Activated naive CD4-positive, alpha-beta T cell treated with anti-CD3 and anti-CD28 coated beads, Interleukin-2, amount 10 ng/mL, durations not matched to agents 7 days and 5 days (primary cell): ENCODE data around the gene DOP1A.
"Not testable (repeated sequence)": the region's sequence is repeated elsewhere in the genome, so short reads cannot be mapped to it uniquely, and the experiment has no call there.

Experiments
- CTCF ChIA-PET: fragments of 350-600 bp; sonication (Branson Sonifier 250); formaldehyde crosslinking; loops from one replicate; lab custom pipeline; 2021; ENCODE audit warnings: antibody characterized with exemption; lab: Charles Lee
- DNase-seq: peaks from one replicate; pipeline ENCODE4 v3.0.0-alpha.2; 2020
- H3K27ac Mint-ChIP-seq: one replicate; pipeline ENCODE4 v1.8.0; 2021; ENCODE audit warnings: mild to moderate bottlenecking, moderate library complexity, mixed read lengths
- H3K27me3 Mint-ChIP-seq: one replicate; pipeline ENCODE4 v1.8.0; 2021; ENCODE audit warnings: mild to moderate bottlenecking, mixed read lengths
- H3K36me3 Mint-ChIP-seq: one replicate; pipeline ENCODE4 v1.8.0; 2021; ENCODE audit warnings: mixed read lengths
- H3K4me1 Mint-ChIP-seq: one replicate; pipeline ENCODE4 v1.8.0; 2021; ENCODE audit warnings: mixed read lengths
- H3K4me3 Mint-ChIP-seq: one replicate; pipeline ENCODE4 v1.8.0; 2021; ENCODE audit warnings: mild to moderate bottlenecking, moderate library complexity, mixed read lengths
- H3K9me3 Mint-ChIP-seq: one replicate; pipeline ENCODE4 v1.8.0; 2021; ENCODE audit warnings: mixed read lengths

DOP1A gene

DNA sequence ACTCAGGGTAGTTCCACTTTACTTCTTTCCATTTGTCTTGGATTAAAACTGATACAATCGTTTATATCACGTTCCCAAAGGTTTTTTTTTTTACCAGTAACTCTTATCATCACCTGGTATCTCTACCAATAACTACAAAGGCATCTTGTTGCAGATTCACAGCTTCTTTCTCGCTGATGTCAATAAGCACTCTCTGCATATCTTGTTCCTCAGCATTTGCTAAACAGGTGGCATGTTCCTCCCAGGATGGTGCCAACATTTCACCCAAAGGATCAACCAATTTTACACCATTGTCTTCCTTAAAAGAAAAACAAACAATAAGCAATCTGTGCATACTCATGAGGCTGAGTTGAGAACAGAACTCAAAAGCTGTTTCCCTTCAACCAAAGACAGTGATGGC, 121.0 kb downstream of the DOP1A start:
- Mint-ChIP-seq H3K27me3 (peaks cover 4% of the 10 kb centered on the region), H3K4me1 (peaks cover 23% of the 10 kb centered on the region), H3K4me3 (no peak overlapping the region), H3K9me3 (no peaks in the 10 kb centered on the region), H3K27ac (no peak overlapping the region), H3K36me3 (peaks cover 39% of the 10 kb centered on the region)
- DNase-seq: no peak
- CTCF ChIA-PET: interaction anchor here (0.8 to 1.7 kb wide), 3 partner anchors 9 to 326 kb away, joined by 3 to 4 read pairs (median 4); no protein-coding TSS in a partner anchor

DNA sequence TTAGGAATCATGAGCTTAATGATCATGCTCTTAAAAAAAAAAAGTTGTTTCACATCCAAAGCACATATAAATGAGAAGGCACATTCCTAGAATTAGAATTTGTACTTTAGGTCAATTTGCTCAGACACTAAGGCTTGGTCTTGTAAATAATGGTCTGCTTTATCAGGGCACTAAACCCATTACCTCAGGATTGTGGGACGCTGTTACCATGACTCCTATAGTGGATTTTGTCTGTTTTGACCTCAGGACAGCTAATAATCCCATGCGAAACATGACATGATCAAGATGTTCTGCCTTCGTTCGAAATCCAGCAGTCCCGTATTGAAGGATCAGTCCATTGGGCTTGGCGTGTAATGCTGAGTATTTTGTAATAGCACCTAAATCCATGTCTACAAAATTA, 123.2 kb downstream of the DOP1A start:
- CTCF ChIA-PET: interaction anchor here (1.3 kb wide), 1 partner anchor 123 kb away, joined by 3 read pairs; the partner anchor contains the start of gene DOP1A
- DNase-seq: no peak
- Mint-ChIP-seq H3K27ac (no peak overlapping the region), H3K9me3 (no peaks in the 10 kb centered on the region), H3K27me3 (peaks cover 12% of the 10 kb centered on the region), H3K4me1 (peaks cover 34% of the 10 kb centered on the region), H3K4me3 (no peak overlapping the region), H3K36me3 (peaks cover 27% of the 10 kb centered on the region)

DNA sequence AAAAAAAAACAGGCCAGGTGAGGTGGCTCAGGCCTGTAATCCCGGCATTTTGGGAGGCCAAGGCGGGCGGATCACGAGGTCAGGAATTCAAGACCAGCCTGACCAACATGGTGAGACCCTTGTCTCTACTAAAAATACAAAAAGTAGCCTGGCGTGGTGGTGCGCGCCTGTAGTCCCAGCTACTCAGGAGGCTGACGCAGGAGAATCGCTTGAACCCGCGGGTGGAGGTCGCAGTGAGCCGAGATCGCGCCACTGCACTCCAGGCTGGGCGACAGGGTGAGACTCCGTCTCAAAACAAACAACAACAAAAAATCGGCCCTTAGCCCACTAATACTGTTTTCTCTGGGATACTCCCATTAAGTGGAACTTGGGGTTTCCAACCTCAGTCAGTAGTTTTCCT, 124.5 kb downstream of the DOP1A start:
- H3K27ac Mint-ChIP-seq, DNase-seq, H3K9me3 Mint-ChIP-seq: not testable (repeated sequence)
- Mint-ChIP-seq H3K27me3 (peaks cover 12% of the 10 kb centered on the region), H3K36me3 (peaks cover 25% of the 10 kb centered on the region), H3K4me3 (peak overlapping the region; percentile 97), H3K4me1 (peaks cover 44% of the 10 kb centered on the region)
- CTCF ChIA-PET: interaction anchor here (1.0 to 1.1 kb wide), 2 partner anchors 125 to 127 kb away, joined by 3 to 6 read pairs; partner anchors contain the start of genes DOP1A and UBE3D

DNA sequence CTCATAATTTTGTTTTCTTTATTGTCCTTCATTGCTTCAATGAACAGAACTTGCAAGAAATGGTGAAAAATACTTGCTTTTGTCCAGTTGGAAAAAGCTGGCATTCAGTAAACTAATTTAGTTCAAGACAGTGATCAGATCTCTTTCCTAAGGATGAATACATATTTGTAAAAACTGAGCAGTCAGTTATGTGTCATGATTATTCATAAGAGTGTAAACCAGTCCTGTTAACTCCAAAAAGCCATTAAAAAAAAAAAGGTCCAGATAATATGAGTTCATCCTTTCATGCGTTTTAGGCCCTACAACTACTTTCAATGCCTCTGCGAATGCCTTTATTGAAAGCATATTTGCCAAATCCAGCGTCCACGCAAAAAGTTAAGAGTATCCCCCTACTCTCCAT, 125.0 kb downstream of the DOP1A start:
- CTCF ChIA-PET: interaction anchor here (1.1 kb wide), 1 partner anchor 125 kb away, joined by 6 read pairs; the partner anchor contains the start of gene DOP1A
- H3K36me3 Mint-ChIP-seq: peaks cover 25% of the 10 kb centered on the region
- H3K4me3 Mint-ChIP-seq: peak overlapping the region; percentile 97
- peaks cover 44% of the 10 kb centered on the region for H3K4me1 Mint-ChIP-seq
- DNase-seq: no peak
- no peaks in the 10 kb centered on the region for H3K9me3 Mint-ChIP-seq
- peaks cover 12% of the 10 kb centered on the region for H3K27me3 Mint-ChIP-seq
- H3K27ac Mint-ChIP-seq: peak overlapping the region; percentile 91

DNA sequence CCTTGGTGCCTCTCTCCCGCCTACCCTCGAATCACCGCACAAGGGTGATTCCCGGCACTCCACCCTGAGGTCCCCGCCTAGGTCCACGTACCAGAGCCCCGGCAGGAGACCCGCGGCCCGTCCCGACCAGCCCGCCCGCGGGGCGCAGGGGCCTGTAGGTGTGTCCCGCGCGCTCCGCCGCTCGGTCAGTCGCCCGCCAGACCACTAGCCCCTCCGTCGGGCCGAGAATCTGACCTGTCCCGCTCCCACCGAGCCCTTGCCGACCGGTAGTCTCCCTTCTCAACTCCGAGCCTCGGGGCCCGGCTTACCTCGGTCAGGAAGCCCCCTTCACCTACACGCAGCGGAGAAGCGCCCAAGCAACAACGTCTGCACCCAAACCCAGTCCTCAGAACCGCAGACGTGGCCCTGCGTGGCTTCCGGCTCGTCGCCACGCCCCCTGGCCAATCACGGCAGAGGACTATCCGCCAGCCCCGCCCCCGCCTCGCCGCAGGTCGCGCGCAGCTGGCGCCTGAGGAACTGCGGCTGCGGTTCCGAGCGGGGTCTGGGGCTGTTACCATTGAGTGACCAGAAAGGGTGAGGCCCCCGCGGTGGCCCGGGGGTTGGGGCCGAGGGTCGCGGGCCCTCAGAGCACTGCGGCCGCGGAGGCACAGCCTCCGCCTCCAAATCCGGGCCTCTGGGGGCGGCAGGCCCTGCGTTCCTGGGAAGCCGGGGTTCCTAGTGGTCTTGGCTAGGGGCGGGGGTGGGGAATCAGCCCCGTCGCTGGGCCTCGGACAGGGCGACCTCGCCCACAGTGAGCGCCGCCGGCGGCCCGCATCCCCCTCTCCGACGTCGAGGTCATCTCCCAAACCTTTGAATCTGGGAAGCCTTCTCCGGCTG, 125.6 kb downstream of the DOP1A start, which contains the start of the genes PGM3 and RWDD2A:
PGM3 (minus strand) TSS at position 395 of the 876 bp plus-strand sequence. CDS start 2,253 bp downstream, outside the sequence.
RWDD2A (plus strand) TSS at position 487 of the 876 bp plus-strand sequence. CDS start 1,095 bp downstream, outside the sequence.
- H3K27me3 Mint-ChIP-seq: peaks cover 12% of the 10 kb centered on the region
- H3K9me3 Mint-ChIP-seq: no peaks in the 10 kb centered on the region
- peaks cover 44% of the 10 kb centered on the region for H3K4me1 Mint-ChIP-seq
- H3K4me3 Mint-ChIP-seq: peak within 1 kb of the TSS; percentile 97
- peaks cover 24% of the 10 kb centered on the region for H3K36me3 Mint-ChIP-seq
- CTCF ChIA-PET: no interaction called here
- DNase-seq: peak; percentile 93
- H3K27ac Mint-ChIP-seq: peak within 1 kb of the TSS; percentile 91

DNA sequence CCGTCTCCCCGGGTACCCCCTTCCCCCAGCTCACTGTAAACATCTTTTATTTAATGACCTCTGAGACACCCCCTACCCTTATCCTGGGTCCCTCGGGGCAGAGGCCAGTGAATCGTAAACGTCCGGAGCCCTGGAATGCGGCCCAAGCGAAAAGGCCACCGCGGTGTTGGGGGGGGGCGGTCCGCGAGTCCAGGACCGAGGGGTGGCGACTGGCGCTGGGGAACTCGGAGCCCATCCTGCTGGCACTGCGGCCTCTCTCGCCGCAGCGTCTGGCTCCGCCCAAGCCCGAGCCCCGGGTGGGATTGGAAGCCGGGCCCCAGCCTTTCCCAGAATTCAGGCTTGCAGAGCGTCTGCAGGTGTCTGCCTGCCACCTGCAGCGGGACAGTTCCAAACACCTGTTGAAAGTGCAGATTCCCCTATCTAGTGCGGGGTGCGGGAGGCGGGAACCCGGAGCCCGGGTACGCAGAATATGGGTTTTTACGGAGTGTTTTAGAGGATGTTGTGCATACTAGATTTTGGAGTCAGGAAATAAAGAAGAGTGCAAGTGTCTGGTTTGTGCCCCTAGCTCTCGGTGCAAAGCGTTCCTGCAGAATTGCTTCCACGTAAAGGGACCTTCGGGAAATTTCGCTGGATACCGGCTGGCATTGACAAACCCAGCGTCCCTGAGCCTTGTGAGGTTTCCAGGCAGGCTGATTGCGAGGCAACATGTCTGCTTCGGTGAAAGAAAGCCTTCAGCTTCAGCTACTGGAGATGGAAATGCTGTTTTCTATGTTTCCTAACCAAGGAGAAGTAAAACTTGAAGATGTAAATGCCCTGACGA, 126.5 kb downstream of the DOP1A start:
- peaks cover 12% of the 10 kb centered on the region for H3K27me3 Mint-ChIP-seq
- no peak overlapping the region for H3K27ac Mint-ChIP-seq
- peak; percentile 47 for DNase-seq
- H3K4me3 Mint-ChIP-seq: peak overlapping the region; percentile 97
- peaks cover 44% of the 10 kb centered on the region for H3K4me1 Mint-ChIP-seq
- CTCF ChIA-PET: interaction anchor here (7.1 kb wide), 1 partner anchor 128 kb away, joined by 35 read pairs; the partner anchor contains the start of genes DOP1A and UBE3D
- H3K9me3 Mint-ChIP-seq: no peaks in the 10 kb centered on the region
- H3K36me3 Mint-ChIP-seq: peaks cover 18% of the 10 kb centered on the region

DNA sequence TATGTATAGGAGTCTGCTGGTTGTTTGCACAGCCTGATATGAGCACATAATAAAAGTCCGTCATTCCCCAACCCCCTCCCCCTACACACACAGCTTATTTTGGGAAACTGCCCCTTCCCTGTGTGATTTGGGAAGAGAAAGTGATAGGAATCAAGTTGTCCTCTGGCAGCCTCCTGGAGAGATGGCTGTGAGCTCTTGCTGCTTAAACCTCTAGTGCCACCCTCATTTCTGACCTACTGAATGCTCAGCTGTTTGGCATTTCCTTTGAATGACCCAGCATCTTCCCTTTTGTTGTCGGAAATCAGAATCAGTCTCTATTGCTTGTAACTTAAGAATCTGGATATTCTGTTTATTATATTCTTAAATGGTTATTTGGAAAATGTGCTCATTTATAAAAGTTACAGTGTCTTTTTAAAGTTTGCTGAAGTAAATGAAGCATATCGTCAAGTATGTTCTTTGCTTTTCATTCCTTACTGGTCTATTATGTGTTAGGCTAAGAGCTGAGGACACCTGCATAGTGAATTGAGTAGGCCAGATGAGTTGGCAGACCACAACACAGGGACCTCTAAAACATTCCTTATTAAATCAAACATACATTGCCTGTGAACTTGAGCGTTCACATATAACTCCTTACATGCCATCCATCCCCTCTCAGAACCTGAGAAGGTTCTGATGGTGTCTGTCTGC, 131.2 kb downstream of the DOP1A start:
- Mint-ChIP-seq H3K9me3 (no peaks in the 10 kb centered on the region), H3K27ac (no peak overlapping the region), H3K4me1 (peaks cover 21% of the 10 kb centered on the region), H3K27me3 (peaks cover 8% of the 10 kb centered on the region), H3K36me3 (peaks cover 6% of the 10 kb centered on the region), H3K4me3 (no peak overlapping the region)
- no peak for DNase-seq
- CTCF ChIA-PET: interaction anchor here (0.8 to 7.1 kb wide), 3 partner anchors 9 to 132 kb away, joined by 4 to 35 read pairs (median 4); partner anchors contain the start of genes DOP1A and UBE3D

DNA sequence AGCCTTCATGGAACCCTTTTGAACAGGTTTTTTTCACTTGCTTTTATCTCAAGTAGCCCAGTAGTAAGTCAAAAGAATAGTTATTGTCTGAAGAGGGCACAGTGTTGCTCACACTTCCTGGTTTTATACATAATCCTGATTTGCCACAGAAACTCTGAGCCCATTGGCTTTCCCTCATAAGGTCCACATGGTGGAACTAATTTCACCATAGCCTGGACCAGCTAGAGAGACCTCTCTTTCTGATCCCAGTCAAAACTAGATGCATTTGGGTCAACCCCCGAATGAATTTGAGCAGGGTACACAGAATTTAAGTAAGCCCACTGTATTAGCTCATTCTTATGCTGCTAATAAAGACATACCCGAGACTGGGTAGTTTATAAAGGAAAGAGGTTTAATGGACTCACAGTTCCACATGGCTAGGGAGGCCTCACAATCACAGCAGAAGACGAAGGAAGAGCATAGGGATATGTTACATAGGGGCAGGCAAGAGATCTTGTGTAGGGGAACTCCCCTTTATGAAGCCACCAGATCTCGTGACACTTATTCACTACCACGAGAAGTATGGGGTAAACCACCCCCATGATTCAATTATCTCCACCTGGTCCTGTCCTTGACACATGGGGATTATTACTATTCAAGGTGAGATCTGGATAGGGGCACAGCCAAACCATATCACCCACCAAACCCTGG, 131.8 kb downstream of the DOP1A start:
- Mint-ChIP-seq H3K36me3 (peaks cover 3% of the 10 kb centered on the region), H3K4me3 (no peak overlapping the region), H3K4me1 (peaks cover 17% of the 10 kb centered on the region), H3K27me3 (peaks cover 1% of the 10 kb centered on the region), H3K9me3 (no peaks in the 10 kb centered on the region), H3K27ac (no peak overlapping the region)
- DNase-seq: no peak
- CTCF ChIA-PET: interaction anchor here (7.1 kb wide), 1 partner anchor 133 kb away, joined by 35 read pairs; the partner anchor contains the start of genes DOP1A and UBE3D

DNA sequence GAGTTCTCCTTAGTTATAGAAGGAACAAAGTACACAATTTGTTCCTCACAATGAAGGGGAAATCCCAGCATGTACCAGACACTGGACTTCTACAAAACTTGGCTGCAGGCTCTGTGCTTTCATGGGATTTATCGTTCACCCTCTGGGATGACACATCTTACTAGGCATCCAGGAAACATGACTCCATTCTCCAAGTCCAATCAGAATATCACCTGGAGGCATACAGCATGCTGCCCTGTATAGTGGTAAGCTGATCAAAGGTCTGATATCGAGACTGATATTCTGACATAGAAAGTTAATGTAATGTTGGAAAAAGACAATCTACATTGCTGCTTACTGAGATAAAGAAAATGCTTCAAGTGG, 132.4 kb downstream of the DOP1A start:
- Mint-ChIP-seq H3K9me3 (no peaks in the 10 kb centered on the region), H3K27me3 (no peaks in the 10 kb centered on the region), H3K4me3 (no peak overlapping the region), H3K4me1 (peaks cover 13% of the 10 kb centered on the region), H3K27ac (no peak overlapping the region), H3K36me3 (peaks cover 2% of the 10 kb centered on the region)
- CTCF ChIA-PET: interaction anchor here (7.1 kb wide), 1 partner anchor 134 kb away, joined by 35 read pairs; the partner anchor contains the start of genes DOP1A and UBE3D
- no peak for DNase-seq

DNA sequence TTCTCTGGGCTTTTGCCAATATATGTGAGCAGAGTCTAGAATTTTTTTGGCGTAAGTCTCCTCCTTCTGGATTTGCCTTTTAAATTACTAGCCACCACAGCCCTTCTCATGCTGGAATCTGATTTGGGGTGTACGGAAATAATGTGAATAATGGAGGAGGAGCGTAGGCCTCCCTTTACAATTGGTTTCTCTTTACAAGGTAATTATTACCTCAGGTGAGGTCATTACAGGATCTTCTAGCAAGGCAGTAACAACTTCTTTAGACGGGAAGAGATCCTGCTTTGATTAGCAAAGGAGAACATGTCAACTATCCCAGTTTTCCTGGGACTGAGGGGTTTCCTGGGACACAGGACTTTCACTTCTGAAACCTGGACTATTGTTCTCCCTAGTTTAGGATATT, 134.6 kb downstream of the DOP1A start:
- CTCF ChIA-PET: no interaction called here

DNA sequence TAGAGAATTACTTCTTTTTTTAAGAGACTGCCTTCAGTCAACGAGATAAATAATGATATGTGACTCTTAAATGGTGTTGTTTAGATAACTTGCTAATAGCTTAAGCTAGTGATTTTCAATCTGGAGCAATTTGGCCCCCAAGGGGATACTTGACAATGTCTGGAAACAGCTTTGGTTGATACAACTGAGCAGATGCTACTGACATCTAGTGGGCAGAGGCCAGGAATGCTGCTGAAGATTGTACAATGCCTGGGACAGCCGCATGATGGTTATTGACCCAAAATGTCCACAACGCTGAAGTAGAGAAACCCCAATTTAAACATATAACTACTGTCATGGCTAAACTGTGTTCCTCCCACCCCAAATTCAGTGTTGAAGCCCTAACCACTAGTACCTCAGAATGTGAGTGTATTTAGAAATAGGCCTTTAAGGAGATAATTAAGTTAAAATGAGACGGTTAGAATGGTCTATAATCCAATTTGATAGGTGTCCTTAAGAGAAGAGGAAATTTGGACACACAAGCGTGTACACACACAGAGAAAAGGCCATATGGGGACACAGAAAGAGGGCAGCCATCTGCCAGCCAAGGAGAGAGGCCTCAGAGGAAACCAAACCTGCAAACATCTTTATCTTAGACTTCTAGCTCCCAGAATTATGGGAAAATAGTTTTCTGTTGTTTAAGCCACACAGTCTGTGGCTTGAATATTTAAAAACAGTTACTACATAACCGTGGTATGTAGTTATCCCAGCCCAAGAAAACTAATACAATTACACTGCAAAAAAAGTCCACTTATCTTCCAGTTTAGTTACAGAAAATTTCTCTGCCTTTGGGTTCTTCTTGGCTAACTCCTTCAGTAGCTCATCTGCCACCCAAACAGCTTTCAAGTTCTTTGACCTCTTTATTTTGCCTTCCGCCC, 147.9 kb downstream of the DOP1A start:
- H3K9me3 Mint-ChIP-seq: no peaks in the 10 kb centered on the region
- DNase-seq: peak; percentile 70
- no peak overlapping the region for H3K27ac Mint-ChIP-seq
- H3K27me3 Mint-ChIP-seq: peaks cover 12% of the 10 kb centered on the region
- H3K4me3 Mint-ChIP-seq: no peak overlapping the region
- no peaks in the 10 kb centered on the region for H3K4me1 Mint-ChIP-seq
- H3K36me3 Mint-ChIP-seq: no peaks in the 10 kb centered on the region
- CTCF ChIA-PET: interaction anchor here (0.6 to 10.7 kb wide), 8 partner anchors 17 to 1043 kb away, joined by 3 to 169 read pairs (median 4); partner anchors contain the start of genes DOP1A and UBE3D

More for the DNA sequence above, 134.6 kb downstream of the DOP1A start:
- Mint-ChIP-seq H3K27me3 (peaks cover 7% of the 10 kb centered on the region), H3K27ac (no peak overlapping the region), H3K9me3 (no peaks in the 10 kb centered on the region), H3K4me3 (no peak overlapping the region), H3K4me1 (no peaks in the 10 kb centered on the region), H3K36me3 (no peaks in the 10 kb centered on the region)
- no peak for DNase-seq

DNA sequence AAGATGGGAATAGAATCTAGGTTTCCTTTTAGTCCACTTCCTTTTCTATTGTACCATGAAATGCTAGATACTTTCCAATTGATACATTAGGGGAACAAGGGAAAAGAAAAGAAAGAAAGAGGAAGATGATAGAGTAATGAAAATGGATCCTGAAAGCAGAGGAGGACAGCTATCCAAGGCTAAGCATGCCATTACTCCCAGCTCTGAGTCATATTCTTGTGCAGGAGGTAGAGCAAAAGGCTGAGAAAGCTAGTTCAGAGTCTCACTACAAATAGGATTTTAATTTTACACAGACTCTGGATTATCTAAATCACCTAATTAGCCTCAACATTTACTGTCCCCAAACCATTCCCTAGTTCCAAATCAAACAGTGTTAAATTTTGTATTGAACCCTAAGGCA, 149.3 kb downstream of the DOP1A start:
- no peaks in the 10 kb centered on the region for H3K36me3 Mint-ChIP-seq
- no peaks in the 10 kb centered on the region for H3K4me1 Mint-ChIP-seq
- no peak overlapping the region for H3K27ac Mint-ChIP-seq
- H3K27me3 Mint-ChIP-seq: peaks cover 7% of the 10 kb centered on the region
- CTCF ChIA-PET: interaction anchor here (2.3 to 10.7 kb wide), 2 partner anchors 149 to 298 kb away, joined by 12 to 169 read pairs; partner anchors contain the start of genes DOP1A and UBE3D
- H3K9me3 Mint-ChIP-seq: no peaks in the 10 kb centered on the region
- H3K4me3 Mint-ChIP-seq: no peak overlapping the region
- no peak for DNase-seq
